Measurements from ENCODE around the gene SHISA8.

SHISA8 gene

GRCh38 chr22:41904450-41905410, 10.1 kb downstream of the SHISA8 start:
- Mint-ChIP-seq H3K27me3 (no peaks in the 10 kb centered on the region), H3K27ac (peak overlapping the region; percentile 86), H3K36me3 (peaks cover 43 to 84% of the 10 kb centered on the region in 2 donors), H3K4me1 (peaks cover 40 to 44% of the 10 kb centered on the region in 2 donors), H3K9me3 (no peaks in the 10 kb centered on the region), H3K4me3 (peak overlapping the region in 1 of 2 donors; percentile 29)
- ATAC-seq (replicated peaks) (no peak), DNase-seq (no peak)

- Mint-ChIP-seq H3K4me1 (peaks cover 25 to 27% of the 10 kb centered on the region in 2 donors), H3K4me3 (no peak overlapping the region), H3K27me3 (no peaks in the 10 kb centered on the region), H3K9me3 (no peaks in the 10 kb centered on the region), H3K36me3 (peaks cover 37 to 85% of the 10 kb centered on the region in 2 donors), H3K27ac (peak overlapping the region; percentile 22)
- no peak for DNase-seq
- no peak for ATAC-seq (replicated peaks)
These were observed 11.9 kb downstream of the SHISA8 start for GRCh38 chr22:41902932-41903421.

- no peaks in the 10 kb centered on the region for H3K27me3 Mint-ChIP-seq
- peak overlapping the region; percentile 91 for H3K27ac Mint-ChIP-seq
- peaks cover 37 to 84% of the 10 kb centered on the region in 2 donors for H3K36me3 Mint-ChIP-seq
- H3K4me3 Mint-ChIP-seq: no peak overlapping the region
- no peaks in the 10 kb centered on the region for H3K9me3 Mint-ChIP-seq
- DNase-seq (no peak), ATAC-seq (replicated peaks) (no peak)
- H3K4me1 Mint-ChIP-seq: peaks cover 18 to 25% of the 10 kb centered on the region in 2 donors
These were observed 12.9 kb downstream of the SHISA8 start for GRCh38 chr22:41902016-41902415.

- Mint-ChIP-seq H3K9me3 (no peaks in the 10 kb centered on the region), H3K4me1 (peaks cover 13 to 26% of the 10 kb centered on the region in 2 donors), H3K36me3 (peaks cover 41 to 89% of the 10 kb centered on the region in 2 donors), H3K4me3 (no peak overlapping the region), H3K27ac (peak overlapping the region; percentile 25), H3K27me3 (no peaks in the 10 kb centered on the region)
- ATAC-seq (replicated peaks) (no peak), DNase-seq (no peak)
These were observed 14.1 kb downstream of the SHISA8 start for GRCh38 chr22:41900652-41901312.

- H3K9me3 Mint-ChIP-seq: no peaks in the 10 kb centered on the region
- no peaks in the 10 kb centered on the region for H3K27me3 Mint-ChIP-seq
- ATAC-seq (replicated peaks): no peak
These were observed 14.8 kb downstream of the SHISA8 start for GRCh38 chr22:41899992-41900651.

GRCh38 chr22:41899110-41899509, 15.8 kb downstream of the SHISA8 start:
- Mint-ChIP-seq H3K27me3 (no peaks in the 10 kb centered on the region), H3K4me1 (peaks cover 7 to 21% of the 10 kb centered on the region in 2 donors), H3K36me3 (peaks cover 33 to 80% of the 10 kb centered on the region in 2 donors), H3K27ac (peak overlapping the region; percentile 42), H3K9me3 (no peaks in the 10 kb centered on the region), H3K4me3 (no peak overlapping the region)
- DNase-seq (no peak), ATAC-seq (replicated peaks) (no peak)

More at GRCh38 chr22:41899992-41900651, 14.8 kb downstream of the SHISA8 start:
- Mint-ChIP-seq H3K4me3 (no peak overlapping the region), H3K27ac (peak overlapping the region; percentile 25), H3K4me1 (peaks cover 11 to 21% of the 10 kb centered on the region in 2 donors), H3K36me3 (peaks cover 37 to 84% of the 10 kb centered on the region in 2 donors)
- DNase-seq: no peak

- DNase-seq (no peak), ATAC-seq (replicated peaks) (no peak)
- H3K27ac Mint-ChIP-seq: peak overlapping the region; percentile 37
These were observed 16.2 kb downstream of the SHISA8 start for GRCh38 chr22:41898645-41899044.

GRCh38 chr22:41893591-41894375, 21.1 kb downstream of the SHISA8 start:
- no peak for DNase-seq

More at GRCh38 chr22:41898645-41899044, 16.2 kb downstream of the SHISA8 start:
- H3K9me3 Mint-ChIP-seq: no peaks in the 10 kb centered on the region
- H3K27me3 Mint-ChIP-seq: no peaks in the 10 kb centered on the region
- peaks cover 30 to 77% of the 10 kb centered on the region in 2 donors for H3K36me3 Mint-ChIP-seq
- H3K4me3 Mint-ChIP-seq: no peak overlapping the region
- H3K4me1 Mint-ChIP-seq: peaks cover 7 to 21% of the 10 kb centered on the region in 2 donors

GRCh38 chr22:41892721-41893120, 22.2 kb downstream of the SHISA8 start:
- no peak for DNase-seq
- no peak for ATAC-seq (replicated peaks)
- H3K27me3 Mint-ChIP-seq: no peaks in the 10 kb centered on the region
- no peak overlapping the region for H3K4me3 Mint-ChIP-seq
- H3K9me3 Mint-ChIP-seq: no peaks in the 10 kb centered on the region
- H3K27ac Mint-ChIP-seq: peak overlapping the region; percentile 86
- peaks cover 11 to 32% of the 10 kb centered on the region in 2 donors for H3K4me1 Mint-ChIP-seq
- H3K36me3 Mint-ChIP-seq: peaks cover 45 to 64% of the 10 kb centered on the region in 2 donors

More at GRCh38 chr22:41893591-41894375, 21.1 kb downstream of the SHISA8 start:
- Mint-ChIP-seq H3K36me3 (peaks cover 42 to 65% of the 10 kb centered on the region in 2 donors), H3K4me1 (peaks cover 4 to 23% of the 10 kb centered on the region in 2 donors), H3K27ac (peak overlapping the region; percentile 37), H3K4me3 (no peak overlapping the region), H3K9me3 (no peaks in the 10 kb centered on the region), H3K27me3 (no peaks in the 10 kb centered on the region)
- ATAC-seq (replicated peaks): no peak

- no peaks in the 10 kb centered on the region for H3K27me3 Mint-ChIP-seq
- H3K27ac Mint-ChIP-seq: peak overlapping the region; percentile 79
- DNase-seq (no peak), ATAC-seq (replicated peaks) (no peak)
- peaks cover 17 to 33% of the 10 kb centered on the region in 2 donors for H3K4me1 Mint-ChIP-seq
- H3K9me3 Mint-ChIP-seq: no peaks in the 10 kb centered on the region
- H3K4me3 Mint-ChIP-seq: no peak overlapping the region
- peaks cover 49 to 64% of the 10 kb centered on the region in 2 donors for H3K36me3 Mint-ChIP-seq
These were observed 23.5 kb downstream of the SHISA8 start for GRCh38 chr22:41891407-41891806.

GRCh38 chr22:41888627-41889200, 26.2 kb downstream of the SHISA8 start:
- ATAC-seq (replicated peaks) (peak in 1 of 2 donors; percentile 20), DNase-seq (no peak)
- H3K4me1 Mint-ChIP-seq: peaks cover 22 to 37% of the 10 kb centered on the region in 2 donors
- peak overlapping the region; percentile 91 for H3K27ac Mint-ChIP-seq
- H3K9me3 Mint-ChIP-seq: no peaks in the 10 kb centered on the region
- no peaks in the 10 kb centered on the region for H3K27me3 Mint-ChIP-seq
- H3K4me3 Mint-ChIP-seq: no peak overlapping the region
- H3K36me3 Mint-ChIP-seq: peaks cover 61 to 77% of the 10 kb centered on the region in 2 donors

- Mint-ChIP-seq H3K4me3 (no peak overlapping the region), H3K36me3 (peaks cover 73 to 80% of the 10 kb centered on the region in 2 donors), H3K4me1 (peaks cover 34 to 53% of the 10 kb centered on the region in 2 donors), H3K27me3 (no peaks in the 10 kb centered on the region), H3K9me3 (no peaks in the 10 kb centered on the region), H3K27ac (no peak overlapping the region)
- DNase-seq: no peak
- no peak for ATAC-seq (replicated peaks)
These were observed 29.4 kb downstream of the SHISA8 start for GRCh38 chr22:41885516-41885915.

GRCh38 chr22:41885116-41885515, 29.8 kb downstream of the SHISA8 start:
- H3K4me1 Mint-ChIP-seq: peaks cover 34 to 53% of the 10 kb centered on the region in 2 donors
- H3K27ac Mint-ChIP-seq: no peak overlapping the region
- no peaks in the 10 kb centered on the region for H3K9me3 Mint-ChIP-seq
- no peak for ATAC-seq (replicated peaks)
- no peaks in the 10 kb centered on the region for H3K27me3 Mint-ChIP-seq
- no peak for DNase-seq
- H3K4me3 Mint-ChIP-seq: no peak overlapping the region
- H3K36me3 Mint-ChIP-seq: peaks cover 70 to 77% of the 10 kb centered on the region in 2 donors

Data from stimulated activated naive B cell treated with anti-CD40 and anti-IgM and Interleukin-4, amounts not matched to agents 10 μg/mL and 1 μg/mL and 100 μg/mL, for 72 hours (primary cell).